Stimulated activated CD8-positive, alpha-beta memory T cell treated with anti-CD3 and anti-CD28 coated beads, Interleukin-2, amount 100 ng/mL, for 48 hours (primary cell): ENCODE data around the gene PIP5KL1.

ENCODE experiments used
- DNase-seq, 2 donors: peaks; one replicate each; pipeline ENCODE4 v3.0.0-alpha.2; 2020; ENCODE audit warnings: low read depth in 2 of 2

The PIP5KL1 gene

GRCh38 chr9:127930231-127931091 is at the start of gene PIP5KL1:
Gene PIP5KL1, minus strand, starts transcription at chr9:127930777. Its CDS starts 25 bp downstream, at chr9:127930752.
- peak; percentile 64 to 66 for DNase-seq

GRCh38 chr9:127980060-127980705 is 49.6 kb upstream of the PIP5KL1 start:
- no peak for DNase-seq

GRCh38 chr9:127979333-127980059 is 48.9 kb upstream of the PIP5KL1 start:
- DNase-seq: no peak

- DNase-seq: no peak
These were observed 48.4 kb upstream of the PIP5KL1 start for GRCh38 chr9:127979015-127979332.

GRCh38 chr9:127977884-127978647 is 47.5 kb upstream of the PIP5KL1 start:
- no peak for DNase-seq

- no peak for DNase-seq
These were observed 46.7 kb upstream of the PIP5KL1 start for GRCh38 chr9:127977009-127977883.

GRCh38 chr9:127976498-127976897 is 45.9 kb upstream of the PIP5KL1 start:
- DNase-seq: no peak

GRCh38 chr9:127975376-127976315 is 45.1 kb upstream of the PIP5KL1 start:
- DNase-seq: no peak

- DNase-seq: no peak
These were observed 44.2 kb upstream of the PIP5KL1 start for GRCh38 chr9:127974769-127975261.

- no peak for DNase-seq
These were observed 43.6 kb upstream of the PIP5KL1 start for GRCh38 chr9:127974001-127974768.

- no peak for DNase-seq
These were observed 42.8 kb upstream of the PIP5KL1 start for GRCh38 chr9:127973169-127974000.

- no peak for DNase-seq
These were observed 41.8 kb upstream of the PIP5KL1 start for GRCh38 chr9:127972236-127972871.

GRCh38 chr9:127971357-127972235 is 41.0 kb upstream of the PIP5KL1 start:
- no peak for DNase-seq

GRCh38 chr9:127970401-127971313 is 40.1 kb upstream of the PIP5KL1 start:
- DNase-seq: no peak

GRCh38 chr9:127968700-127969383 is 38.3 kb upstream of the PIP5KL1 start:
- no peak for DNase-seq
